ENCODE measurements around the gene STK25. TPM values are rescaled to one million over a fixed set of nuclear protein-coding genes. Genes with fewer than 3 reads are reported as not detected.

STK25 gene
- total and polyA plus RNA-seq, 2 donors (not counting 3 experiments of a cell fraction or from before 2014, with no cell fraction given): 286 to 715 TPM

GRCh38 chr2:241483305-241483704 is 25.1 kb downstream of the STK25 start:
- H3K27ac ChIP-seq (ENCODE audit: insufficient read depth, low read depth, low read length): no peak overlapping the region
- ChIA-PET POLR2A (no interaction called here), CTCF (interaction anchor here (1.0 kb wide), 1 partner anchor 10 kb away, joined by 3 read pairs; no protein-coding TSS in a partner anchor)
- H3K9me3 ChIP-seq (replicated peaks; ENCODE audit: control insufficient read depth, insufficient read depth, low read length): no peaks in the 10 kb centered on the region
- H3K4me2 ChIP-seq (ENCODE audit: insufficient read depth, low read length): no peak overlapping the region
- no peak overlapping the region for H2AFZ ChIP-seq (ENCODE audit: low read depth, low read length)
- H3K79me2 ChIP-seq (ENCODE audit: control insufficient read depth, insufficient read depth, low read length): no peaks in the 10 kb centered on the region
- FAIRE-seq: no peak
- H3K36me3 ChIP-seq (ENCODE audit: control insufficient read depth in 2 of 2, extremely low read depth in 1 of 2, insufficient read depth in 2 of 2, low read length in 2 of 2): no peaks in the 10 kb centered on the region
- no peak for DNase-seq (ENCODE audit: low read depth, low spot score)
- H3K9ac ChIP-seq (replicated peaks; ENCODE audit: extremely low read depth, insufficient read depth, low read length): no peak overlapping the region
- no TSS peak for BruUV-seq (replicated peaks)
- H3K4me1 ChIP-seq (ENCODE audit: control insufficient read depth, extremely low read depth, insufficient read depth, low read length): no peaks in the 10 kb centered on the region
- no peak overlapping the region for H3K4me3 ChIP-seq (replicated peaks in 1 of 3; ENCODE audit: insufficient read depth in 1 of 3, low read depth in 1 of 3, low read length in 3 of 3)
- intact Hi-C loops (cut with micrococcal nuclease) (no loop called here), dilution Hi-C loops (cut with MboI; ENCODE audit: extremely low pct_ligation_motif_present, low sequenced_read_pairs) (no loop called here)
- no peaks in the 10 kb centered on the region for H3K27me3 ChIP-seq (ENCODE audit: control insufficient read depth in 2 of 2, insufficient read depth in 2 of 2, low read length in 2 of 2)
- H3K9me1 ChIP-seq (replicated peaks; ENCODE audit: control insufficient read depth, extremely low read depth, insufficient read depth, low read length): no peaks in the 10 kb centered on the region
- H4K20me1 ChIP-seq (replicated peaks; ENCODE audit: control insufficient read depth, extremely low read depth, insufficient read depth, low read length): no peaks in the 10 kb centered on the region
- TF ChIP-seq CTCF (IDR thresholded peaks at IDR 0.05; ENCODE audit: extremely low read depth in 1 of 2, insufficient read depth in 1 of 2, low read depth in 1 of 2, low read length in 2 of 2) (no peak), MYC (IDR thresholded peaks at IDR 0.05; ENCODE audit: low read depth, low read length) (no peak), MAX (IDR thresholded peaks at IDR 0.05; ENCODE audit: insufficient read depth, insufficient read length) (no peak), GATA2 (IDR thresholded peaks at IDR 0.05; ENCODE audit: insufficient read depth, insufficient read length, low read depth, low read length) (no peak), JUN (IDR thresholded peaks at IDR 0.05; ENCODE audit: borderline replicate concordance, insufficient read depth, insufficient read length, low read depth) (no peak), EZH2 (IDR thresholded peaks at IDR 0.05; ENCODE audit: borderline replicate concordance, low read depth, low read length, severe bottlenecking) (no peak)
